Adipocyte (in vitro differentiated cells): ENCODE measurements around the gene HADHA.
A peak's percentile ranks its signal among the peaks of the same experiment; 100 is the strongest.
"Not testable (repeated sequence)": the region's sequence is repeated elsewhere in the genome, so short reads cannot be mapped to it uniquely, and the experiment has no call there.

Experiments
- DNase-seq: peaks from one replicate; pipeline ENCODE4 v3.0.0-alpha.2; 2015; ENCODE audit warnings: low read depth
- H3K27me3 ChIP-seq: replicated peaks from 2 replicates; pipeline ENCODE4 v1.7.0; 2013; ENCODE audit warnings: mild to moderate bottlenecking, low read length, moderate library complexity; ENCODE audit not compliant: control insufficient read depth, insufficient read depth
- H3K36me3 ChIP-seq: 2 replicates; pipeline ENCODE4 v1.7.0; 2013; ENCODE audit warnings: low read length, mild to moderate bottlenecking, moderate library complexity; ENCODE audit not compliant: control insufficient read depth, insufficient read depth, severe bottlenecking
- H3K4me1 ChIP-seq: 2 replicates; pipeline ENCODE4 v1.7.0; 2013; ENCODE audit warnings: mild to moderate bottlenecking, low read length, moderate library complexity; ENCODE audit not compliant: control insufficient read depth, insufficient read depth
- H3K4me3 ChIP-seq: 2 replicates; pipeline ENCODE4 v1.7.0; 2013; ENCODE audit warnings: mild to moderate bottlenecking, low read length, moderate library complexity
- H3K9ac ChIP-seq: 2 replicates; pipeline ENCODE4 v1.7.0; 2013; ENCODE audit warnings: mild to moderate bottlenecking, low read length, moderate library complexity
- H3K9me3 ChIP-seq: 2 replicates; pipeline ENCODE4 v1.7.0; 2013; ENCODE audit warnings: mild to moderate bottlenecking, low read length, moderate library complexity; ENCODE audit not compliant: control insufficient read depth

Gene HADHA

GRCh38 chr2:26172189-26172870 is 72.1 kb downstream of the HADHA start:
- no peak overlapping the region for H3K9ac ChIP-seq
- DNase-seq: peak; percentile 17
- H3K27me3 ChIP-seq: peaks cover 18% of the 10 kb centered on the region
- no peaks in the 10 kb centered on the region for H3K36me3 ChIP-seq
- H3K4me1 ChIP-seq: no peaks in the 10 kb centered on the region
- H3K4me3 ChIP-seq: no peak overlapping the region
- H3K9me3 ChIP-seq: no peaks in the 10 kb centered on the region

- no peaks in the 10 kb centered on the region for H3K4me1 ChIP-seq
- H3K9ac ChIP-seq: no peak overlapping the region
- no peak for DNase-seq
- no peaks in the 10 kb centered on the region for H3K36me3 ChIP-seq
- H3K4me3 ChIP-seq: no peak overlapping the region
- H3K9me3 ChIP-seq: no peaks in the 10 kb centered on the region
- peaks cover 18% of the 10 kb centered on the region for H3K27me3 ChIP-seq
Observed at GRCh38 chr2:26170795-26171194, 73.6 kb downstream of the HADHA start.

- H3K9ac ChIP-seq: no peak overlapping the region
- DNase-seq: no peak
- H3K4me1 ChIP-seq: no peaks in the 10 kb centered on the region
- H3K27me3 ChIP-seq: peaks cover 18% of the 10 kb centered on the region
- H3K36me3 ChIP-seq: no peaks in the 10 kb centered on the region
- no peaks in the 10 kb centered on the region for H3K9me3 ChIP-seq
- no peak overlapping the region for H3K4me3 ChIP-seq
Observed at GRCh38 chr2:26169681-26170414, 74.6 kb downstream of the HADHA start.

GRCh38 chr2:26169226-26169625 is 75.2 kb downstream of the HADHA start:
- peaks cover 12% of the 10 kb centered on the region for H3K27me3 ChIP-seq
- H3K9me3 ChIP-seq: no peaks in the 10 kb centered on the region
- H3K4me3 ChIP-seq: no peak overlapping the region
- no peaks in the 10 kb centered on the region for H3K36me3 ChIP-seq
- no peak overlapping the region for H3K9ac ChIP-seq
- H3K4me1 ChIP-seq: no peaks in the 10 kb centered on the region
- DNase-seq: no peak

- Histone ChIP-seq H3K36me3 (no peaks in the 10 kb centered on the region), H3K9me3 (no peaks in the 10 kb centered on the region), H3K9ac (no peak overlapping the region), H3K4me3 (no peak overlapping the region), H3K4me1 (no peaks in the 10 kb centered on the region), H3K27me3 (peaks cover 9% of the 10 kb centered on the region)
- DNase-seq: no peak
Observed at GRCh38 chr2:26168785-26169184, 75.6 kb downstream of the HADHA start.

GRCh38 chr2:26166541-26166940 is 77.9 kb downstream of the HADHA start:
- H3K9ac ChIP-seq, H3K36me3 ChIP-seq, H3K4me1 ChIP-seq, H3K27me3 ChIP-seq, H3K4me3 ChIP-seq, DNase-seq, H3K9me3 ChIP-seq: not testable (repeated sequence)

- no peaks in the 10 kb centered on the region for H3K27me3 ChIP-seq
- H3K9me3 ChIP-seq: no peaks in the 10 kb centered on the region
- DNase-seq: no peak
Observed at GRCh38 chr2:26165403-26165802, 79.0 kb downstream of the HADHA start.

GRCh38 chr2:26164641-26165211 is 79.7 kb downstream of the HADHA start:
- no peak for DNase-seq
- Histone ChIP-seq H3K36me3 (no peaks in the 10 kb centered on the region), H3K9ac (no peak overlapping the region), H3K4me3 (no peak overlapping the region), H3K9me3 (no peaks in the 10 kb centered on the region), H3K27me3 (no peaks in the 10 kb centered on the region), H3K4me1 (no peaks in the 10 kb centered on the region)

More at GRCh38 chr2:26165403-26165802, 79.0 kb downstream of the HADHA start:
- Histone ChIP-seq H3K4me1 (no peaks in the 10 kb centered on the region), H3K4me3 (no peak overlapping the region), H3K9ac (no peak overlapping the region), H3K36me3 (no peaks in the 10 kb centered on the region)

- DNase-seq: no peak
- Histone ChIP-seq H3K27me3 (no peaks in the 10 kb centered on the region), H3K4me3 (no peak overlapping the region), H3K36me3 (no peaks in the 10 kb centered on the region), H3K9me3 (no peaks in the 10 kb centered on the region), H3K9ac (no peak overlapping the region), H3K4me1 (no peaks in the 10 kb centered on the region)
Observed at GRCh38 chr2:26164231-26164630, 80.2 kb downstream of the HADHA start.

GRCh38 chr2:26162963-26163362 is 81.5 kb downstream of the HADHA start:
- Histone ChIP-seq H3K36me3 (no peaks in the 10 kb centered on the region), H3K27me3 (no peaks in the 10 kb centered on the region), H3K4me1 (no peaks in the 10 kb centered on the region), H3K4me3 (no peak overlapping the region), H3K9me3 (no peaks in the 10 kb centered on the region), H3K9ac (no peak overlapping the region)
- no peak for DNase-seq

GRCh38 chr2:26161926-26162325 is 82.5 kb downstream of the HADHA start:
- Histone ChIP-seq H3K4me3 (no peak overlapping the region), H3K27me3 (no peaks in the 10 kb centered on the region), H3K4me1 (no peaks in the 10 kb centered on the region), H3K9me3 (no peaks in the 10 kb centered on the region), H3K36me3 (no peaks in the 10 kb centered on the region), H3K9ac (no peak overlapping the region)
- DNase-seq: no peak
